ENCODE results near the gene COASY.

COASY gene

DNA sequence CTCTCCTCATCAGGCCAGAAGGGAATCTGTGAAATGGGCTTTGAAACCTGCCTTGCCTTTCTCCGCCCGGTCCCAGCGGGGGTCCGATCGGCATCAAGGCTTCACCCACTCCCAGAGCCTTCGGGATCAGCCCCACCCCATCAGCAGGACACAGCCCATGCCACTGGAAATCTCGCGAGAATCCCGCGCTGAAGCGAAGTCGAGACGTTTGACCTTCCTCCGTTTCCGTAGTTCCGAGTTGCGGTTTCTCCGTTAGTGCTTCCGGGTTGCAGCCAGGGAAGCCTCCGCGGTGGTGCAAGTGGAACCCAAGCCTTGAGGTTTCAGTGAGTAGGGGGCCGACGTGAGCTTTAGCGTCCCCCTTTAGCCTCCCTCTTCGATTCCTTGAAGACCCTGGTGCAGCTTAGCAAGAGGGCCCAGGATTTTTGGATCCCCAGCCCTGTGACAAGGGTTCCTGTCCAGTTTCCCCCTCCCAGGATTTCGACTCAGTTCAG, at the start of gene COASY:
Gene COASY, plus strand, starts transcription at position 252 of the 491 bp plus-strand sequence. CDS start 475 bp downstream, outside the sequence.
- peaks cover 14% of the 10 kb centered on the region for H3K36me3 ChIP-seq (ENCODE audit: control insufficient read depth, low read depth, low read length)
- no peak within 1 kb of the TSS for H3K27ac ChIP-seq (ENCODE audit: low read length)
- H3K4me1 ChIP-seq (ENCODE audit: control insufficient read depth, low read depth, low read length) = peaks cover 7% of the 10 kb centered on the region
- H3K4me3 ChIP-seq (ENCODE audit: low read length) = peak within 1 kb of the TSS; percentile 85
- peak within 1 kb of the TSS; percentile 83 for H3K9ac ChIP-seq (ENCODE audit: low read length)
- no peaks in the 10 kb centered on the region for H3K27me3 ChIP-seq (ENCODE audit: control insufficient read depth, insufficient read depth, low read length)
- no peaks in the 10 kb centered on the region for H3K9me3 ChIP-seq (ENCODE audit: control insufficient read depth, low read depth, low read length)

DNA sequence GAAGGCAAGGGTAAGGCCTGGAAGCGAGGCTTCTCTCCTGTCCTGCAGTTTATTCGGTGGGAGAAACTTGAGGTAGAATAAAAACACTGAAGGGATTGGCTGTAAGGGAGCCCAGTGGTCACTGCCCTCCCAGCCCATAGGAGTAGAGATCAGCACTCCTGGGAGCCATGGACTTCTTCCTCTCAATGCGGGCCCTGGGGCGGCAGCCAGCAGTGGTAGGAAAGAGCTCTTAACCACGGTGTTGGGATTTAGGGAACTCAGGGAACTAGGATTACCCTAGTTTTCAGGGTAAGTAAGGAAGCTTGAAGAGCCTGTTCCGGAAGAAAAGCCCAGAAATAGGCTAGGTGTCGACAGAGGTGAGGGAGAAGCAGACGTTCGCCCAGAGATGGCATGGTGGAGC, 49.7 kb upstream of the COASY start:
- peaks cover 23% of the 10 kb centered on the region for H3K36me3 ChIP-seq (ENCODE audit: control insufficient read depth, low read depth, low read length)
- H3K4me1 ChIP-seq (ENCODE audit: control insufficient read depth, low read depth, low read length) = no peaks in the 10 kb centered on the region
- H3K9ac ChIP-seq (ENCODE audit: low read length) = no peak overlapping the region
- H3K9me3 ChIP-seq (ENCODE audit: control insufficient read depth, low read depth, low read length) = no peaks in the 10 kb centered on the region
- no peak overlapping the region for H3K27ac ChIP-seq (ENCODE audit: low read length)
- H3K4me3 ChIP-seq (ENCODE audit: low read length) = no peak overlapping the region
- H3K27me3 ChIP-seq (ENCODE audit: control insufficient read depth, insufficient read depth, low read length) = no peaks in the 10 kb centered on the region

DNA sequence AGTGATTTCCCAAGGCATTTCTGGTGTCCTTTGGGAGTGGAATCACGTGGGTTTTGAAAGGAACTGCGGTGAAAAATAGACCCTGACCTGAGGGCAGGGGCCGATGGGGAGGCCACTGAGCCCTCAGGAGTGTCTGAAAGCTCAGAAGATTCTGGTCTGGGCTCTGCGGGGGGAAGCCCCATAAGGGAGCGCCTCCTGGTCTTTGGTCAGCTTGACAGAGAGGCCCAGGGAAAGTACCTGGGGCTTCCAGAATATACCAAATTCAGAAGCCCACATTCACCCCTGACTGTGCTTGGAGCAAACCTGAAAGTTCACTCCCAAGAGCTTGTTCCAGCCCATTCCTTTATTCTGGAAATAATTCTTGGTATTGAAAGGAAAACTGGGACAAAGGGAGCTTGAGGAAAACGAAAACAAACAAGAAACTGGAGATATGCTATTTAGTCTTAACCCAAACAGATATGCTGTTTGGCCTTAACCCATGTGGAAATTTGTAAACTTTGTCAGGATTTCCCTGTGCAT, 49.2 kb upstream of the COASY start:
- no peak overlapping the region for H3K27ac ChIP-seq (ENCODE audit: low read length)
- no peak overlapping the region for H3K9ac ChIP-seq (ENCODE audit: low read length)
- no peaks in the 10 kb centered on the region for H3K9me3 ChIP-seq (ENCODE audit: control insufficient read depth, low read depth, low read length)
- no peaks in the 10 kb centered on the region for H3K27me3 ChIP-seq (ENCODE audit: control insufficient read depth, insufficient read depth, low read length)
- H3K4me3 ChIP-seq (ENCODE audit: low read length) = no peak overlapping the region
- peaks cover 18% of the 10 kb centered on the region for H3K36me3 ChIP-seq (ENCODE audit: control insufficient read depth, low read depth, low read length)
- no peaks in the 10 kb centered on the region for H3K4me1 ChIP-seq (ENCODE audit: control insufficient read depth, low read depth, low read length)

DNA sequence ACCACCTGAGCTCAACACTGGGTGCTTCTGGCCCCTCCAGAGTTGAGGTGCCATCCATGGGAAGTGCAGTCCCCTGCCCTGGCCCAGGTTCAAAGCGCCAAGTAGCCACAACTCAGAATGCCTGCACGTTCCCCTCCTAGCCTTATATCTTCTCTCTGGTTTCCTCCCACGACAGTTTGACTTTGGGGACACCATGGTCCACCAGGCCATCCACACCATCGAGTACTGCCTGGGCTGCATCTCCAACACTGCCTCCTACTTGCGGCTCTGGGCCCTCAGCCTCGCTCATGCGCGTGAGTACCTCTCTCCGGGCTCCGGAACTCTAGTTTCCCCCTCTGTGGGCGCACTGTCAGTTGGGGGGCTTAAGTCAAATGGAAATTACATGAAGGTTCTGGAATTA, 48.3 kb upstream of the COASY start:
- Histone ChIP-seq H3K27ac (ENCODE audit: low read length) (no peak overlapping the region), H3K4me1 (ENCODE audit: control insufficient read depth, low read depth, low read length) (no peaks in the 10 kb centered on the region), H3K4me3 (ENCODE audit: low read length) (no peak overlapping the region), H3K9ac (ENCODE audit: low read length) (no peak overlapping the region), H3K36me3 (ENCODE audit: control insufficient read depth, low read depth, low read length) (peaks cover 13% of the 10 kb centered on the region), H3K27me3 (ENCODE audit: control insufficient read depth, insufficient read depth, low read length) (no peaks in the 10 kb centered on the region), H3K9me3 (ENCODE audit: control insufficient read depth, low read depth, low read length) (no peaks in the 10 kb centered on the region)

DNA sequence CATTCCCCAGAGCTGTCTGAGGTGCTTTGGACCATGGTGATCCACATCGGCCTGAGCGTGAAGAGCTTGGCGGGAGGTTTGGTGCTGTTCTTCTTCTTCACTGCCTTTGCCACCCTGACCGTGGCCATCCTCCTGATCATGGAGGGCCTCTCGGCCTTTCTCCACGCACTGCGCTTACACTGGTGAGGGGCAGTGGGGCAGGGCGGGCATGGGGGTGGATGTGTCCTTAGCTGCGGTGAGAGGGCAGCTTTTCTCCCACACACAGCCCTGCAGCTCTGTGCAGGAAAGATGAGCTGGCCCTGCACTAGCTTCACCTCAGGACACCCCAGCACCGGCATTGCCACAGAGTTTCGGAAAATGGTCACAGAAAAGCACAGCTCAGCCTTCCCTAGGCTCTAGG, 47.7 kb upstream of the COASY start:
- no peak overlapping the region for H3K27ac ChIP-seq (ENCODE audit: low read length)
- H3K4me1 ChIP-seq (ENCODE audit: control insufficient read depth, low read depth, low read length) = peaks cover 4% of the 10 kb centered on the region
- H3K36me3 ChIP-seq (ENCODE audit: control insufficient read depth, low read depth, low read length) = peaks cover 8% of the 10 kb centered on the region
- H3K9me3 ChIP-seq (ENCODE audit: control insufficient read depth, low read depth, low read length) = no peaks in the 10 kb centered on the region
- no peak overlapping the region for H3K4me3 ChIP-seq (ENCODE audit: low read length)
- H3K9ac ChIP-seq (ENCODE audit: low read length) = no peak overlapping the region
- no peaks in the 10 kb centered on the region for H3K27me3 ChIP-seq (ENCODE audit: control insufficient read depth, insufficient read depth, low read length)

DNA sequence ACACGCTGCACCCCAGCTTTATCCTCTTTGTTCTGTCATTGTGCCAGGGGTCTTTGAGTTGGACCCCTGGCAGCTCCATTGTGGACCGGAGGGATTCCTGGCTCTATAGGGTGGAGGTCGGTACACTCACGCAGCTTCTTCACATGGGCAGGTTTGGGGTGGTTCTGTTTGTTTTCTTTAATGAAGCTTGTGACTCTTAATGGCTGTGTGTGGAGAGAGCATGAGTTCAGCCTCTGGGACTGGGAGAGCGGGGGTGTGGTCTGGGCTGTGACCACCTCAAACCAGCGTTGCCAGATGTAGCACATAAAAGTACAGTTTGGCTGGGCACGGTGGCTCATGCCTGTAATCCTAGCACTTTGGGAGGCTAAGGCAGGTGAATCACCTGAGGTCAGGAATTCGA, 47.1 kb upstream of the COASY start:
- no peaks in the 10 kb centered on the region for H3K9me3 ChIP-seq (ENCODE audit: control insufficient read depth, low read depth, low read length)
- peaks cover 10% of the 10 kb centered on the region for H3K4me1 ChIP-seq (ENCODE audit: control insufficient read depth, low read depth, low read length)
- no peak overlapping the region for H3K27ac ChIP-seq (ENCODE audit: low read length)
- no peaks in the 10 kb centered on the region for H3K27me3 ChIP-seq (ENCODE audit: control insufficient read depth, insufficient read depth, low read length)
- H3K4me3 ChIP-seq (ENCODE audit: low read length) = no peak overlapping the region
- no peak overlapping the region for H3K9ac ChIP-seq (ENCODE audit: low read length)
- peaks cover 4% of the 10 kb centered on the region for H3K36me3 ChIP-seq (ENCODE audit: control insufficient read depth, low read depth, low read length)

DNA sequence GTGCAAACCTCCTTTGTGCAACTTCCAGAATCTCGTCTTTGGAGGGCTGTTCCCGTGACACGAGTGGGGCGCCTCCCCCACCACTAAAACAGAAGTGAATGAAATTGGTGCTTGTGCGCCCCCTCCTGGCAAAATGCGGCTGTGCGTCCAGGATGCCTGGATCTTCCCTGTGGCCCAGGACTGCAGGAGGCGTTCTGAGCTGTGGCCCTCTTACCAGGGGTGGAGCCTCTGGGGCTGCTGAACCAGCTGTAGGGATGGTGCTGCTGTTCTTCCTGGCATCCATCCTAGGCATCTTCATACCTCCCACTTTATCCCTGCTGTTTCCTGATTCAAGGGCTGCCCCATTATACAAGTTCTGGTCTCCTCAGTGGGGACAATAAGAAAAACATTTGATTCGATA, 44.4 kb upstream of the COASY start:
- H3K4me3 ChIP-seq (ENCODE audit: low read length) = no peak overlapping the region
- no peaks in the 10 kb centered on the region for H3K9me3 ChIP-seq (ENCODE audit: control insufficient read depth, low read depth, low read length)
- H3K27me3 ChIP-seq (ENCODE audit: control insufficient read depth, insufficient read depth, low read length) = no peaks in the 10 kb centered on the region
- no peak overlapping the region for H3K9ac ChIP-seq (ENCODE audit: low read length)
- H3K27ac ChIP-seq (ENCODE audit: low read length) = no peak overlapping the region
- H3K4me1 ChIP-seq (ENCODE audit: control insufficient read depth, low read depth, low read length) = peaks cover 18% of the 10 kb centered on the region
- H3K36me3 ChIP-seq (ENCODE audit: control insufficient read depth, low read depth, low read length) = peaks cover 9% of the 10 kb centered on the region

DNA sequence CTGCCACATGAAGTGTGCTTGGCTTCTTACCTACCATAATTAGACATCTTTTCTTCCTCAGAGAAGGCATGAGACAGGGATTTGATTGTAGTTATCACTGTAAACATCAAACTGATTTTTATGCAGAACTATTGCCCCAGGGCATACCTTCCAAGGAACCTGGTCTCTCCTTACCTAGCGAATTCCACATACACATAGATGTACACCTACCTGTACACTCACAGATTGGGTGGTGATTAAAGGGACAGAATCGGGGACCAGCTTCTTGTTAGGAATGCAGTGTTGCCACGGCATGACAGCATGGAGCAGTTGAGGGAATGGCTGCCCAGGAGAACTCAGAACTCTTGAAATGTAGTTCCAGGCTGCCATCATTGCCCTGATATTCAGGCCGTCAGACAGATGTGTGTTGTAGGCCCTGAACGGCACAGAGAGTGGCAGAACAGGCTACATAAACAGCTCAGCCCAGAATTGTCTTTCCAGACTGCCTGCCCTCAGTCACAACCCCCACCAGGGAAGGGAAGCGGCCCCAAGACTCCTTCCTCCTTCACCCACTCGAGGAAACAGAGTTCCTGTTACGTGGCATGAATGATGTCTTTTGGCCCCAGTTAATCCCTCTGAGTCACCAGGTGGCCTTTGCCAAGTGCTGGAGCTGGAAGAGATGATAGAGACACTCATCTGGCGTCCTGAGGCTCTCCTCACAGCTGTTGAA, 43.7 kb upstream of the COASY start:
- H3K27me3 ChIP-seq (ENCODE audit: control insufficient read depth, insufficient read depth, low read length) = no peaks in the 10 kb centered on the region
- H3K9me3 ChIP-seq (ENCODE audit: control insufficient read depth, low read depth, low read length) = no peaks in the 10 kb centered on the region
- H3K9ac ChIP-seq (ENCODE audit: low read length) = no peak overlapping the region
- H3K4me1 ChIP-seq (ENCODE audit: control insufficient read depth, low read depth, low read length) = peaks cover 18% of the 10 kb centered on the region
- H3K4me3 ChIP-seq (ENCODE audit: low read length) = no peak overlapping the region
- peaks cover 9% of the 10 kb centered on the region for H3K36me3 ChIP-seq (ENCODE audit: control insufficient read depth, low read depth, low read length)
- H3K27ac ChIP-seq (ENCODE audit: low read length) = no peak overlapping the region

DNA sequence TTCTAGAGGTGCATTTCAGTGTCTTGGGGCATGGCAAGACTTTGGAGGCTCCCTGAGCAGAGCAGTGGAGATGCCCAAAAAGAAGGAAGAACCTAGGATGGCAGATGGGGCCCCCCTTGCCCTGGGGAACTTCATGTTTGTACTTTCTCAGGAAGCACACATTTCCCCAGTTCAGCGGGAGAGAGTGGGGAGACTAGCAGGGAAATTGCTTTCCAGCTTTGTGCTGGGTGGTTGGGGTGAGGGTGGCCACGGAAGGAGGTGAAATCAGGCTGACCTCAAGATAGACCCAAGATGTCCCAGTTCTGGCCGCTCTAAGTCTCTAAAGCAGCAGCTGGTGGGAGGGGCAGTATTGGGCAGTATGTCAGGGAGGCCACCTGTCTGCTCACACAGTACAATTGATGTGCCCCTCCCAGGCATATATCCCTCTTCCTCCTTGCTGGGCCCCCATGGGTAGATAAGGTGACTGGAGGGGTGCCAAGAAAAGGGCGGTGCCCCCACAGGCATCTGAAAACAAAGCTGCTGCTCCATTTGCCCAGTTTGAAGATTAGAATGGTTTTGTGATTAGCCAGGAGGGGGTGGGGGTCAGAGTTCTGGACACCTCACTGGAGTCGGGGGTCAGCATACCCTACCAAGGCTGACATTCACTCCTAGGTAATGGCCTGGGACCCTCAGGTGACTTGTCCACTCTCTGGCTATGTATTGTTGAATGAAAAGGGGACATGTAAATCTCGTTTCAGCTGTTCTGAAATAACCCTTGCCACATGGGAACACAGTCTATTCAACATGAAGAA, 43.0 kb upstream of the COASY start:
- Histone ChIP-seq H3K27me3 (ENCODE audit: control insufficient read depth, insufficient read depth, low read length) (no peaks in the 10 kb centered on the region), H3K36me3 (ENCODE audit: control insufficient read depth, low read depth, low read length) (peaks cover 8% of the 10 kb centered on the region), H3K4me3 (ENCODE audit: low read length) (peak overlapping the region; percentile 23), H3K9ac (ENCODE audit: low read length) (no peak overlapping the region), H3K4me1 (ENCODE audit: control insufficient read depth, low read depth, low read length) (peaks cover 18% of the 10 kb centered on the region), H3K27ac (ENCODE audit: low read length) (no peak overlapping the region), H3K9me3 (ENCODE audit: control insufficient read depth, low read depth, low read length) (no peaks in the 10 kb centered on the region)

DNA sequence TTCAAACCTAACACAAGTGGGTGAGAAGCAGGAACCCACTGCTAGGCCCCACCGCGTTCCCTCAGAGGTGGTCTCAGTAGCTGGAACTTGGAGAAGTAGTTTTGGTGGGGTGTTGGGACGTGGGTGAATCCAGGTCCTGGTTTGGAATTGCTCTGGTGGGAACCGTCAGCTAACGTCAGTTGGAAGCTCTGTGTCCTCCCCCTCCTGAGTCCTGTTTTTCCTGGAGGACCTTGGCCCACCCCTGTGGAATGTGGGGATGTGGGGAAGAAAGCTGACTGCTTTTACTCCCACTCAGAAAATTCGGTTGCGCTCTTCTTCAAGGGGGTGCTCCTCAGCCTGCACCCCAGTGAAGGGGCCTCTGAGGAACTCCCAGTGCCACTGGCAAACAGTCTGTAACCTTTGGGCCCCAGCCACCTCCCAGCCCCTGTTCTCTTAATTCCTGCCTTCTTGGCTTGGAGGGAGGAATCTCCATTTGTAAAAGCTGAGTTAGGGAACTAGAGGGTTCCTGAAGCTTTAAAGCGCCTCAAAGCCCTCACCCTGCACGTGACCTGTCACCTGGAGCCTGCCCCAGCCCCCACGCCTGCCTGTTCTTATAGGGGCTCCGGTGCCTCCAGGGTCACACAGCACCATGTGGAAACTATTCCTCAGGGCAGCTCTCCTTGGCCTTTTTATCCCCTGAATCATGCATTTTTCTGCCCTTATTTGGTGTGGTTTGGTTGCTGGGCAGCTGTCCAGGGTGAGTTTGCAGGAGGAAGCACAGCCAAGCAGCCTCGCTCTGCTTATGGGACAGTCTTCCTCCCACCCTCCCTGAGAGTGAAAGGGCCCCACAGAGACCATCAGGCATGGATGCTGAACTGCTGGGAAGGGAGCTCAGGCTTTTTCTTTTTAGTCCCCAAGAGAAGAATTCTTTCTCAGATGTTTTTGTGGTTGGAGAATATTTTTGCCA, 42.1 kb upstream of the COASY start:
- no peaks in the 10 kb centered on the region for H3K9me3 ChIP-seq (ENCODE audit: control insufficient read depth, low read depth, low read length)
- peak overlapping the region; percentile 23 for H3K4me3 ChIP-seq (ENCODE audit: low read length)
- peak overlapping the region; percentile 56 for H3K9ac ChIP-seq (ENCODE audit: low read length)
- peak overlapping the region; percentile 17 for H3K27ac ChIP-seq (ENCODE audit: low read length)
- H3K27me3 ChIP-seq (ENCODE audit: control insufficient read depth, insufficient read depth, low read length) = no peaks in the 10 kb centered on the region
- H3K4me1 ChIP-seq (ENCODE audit: control insufficient read depth, low read depth, low read length) = peaks cover 18% of the 10 kb centered on the region
- H3K36me3 ChIP-seq (ENCODE audit: control insufficient read depth, low read depth, low read length) = peaks cover 5% of the 10 kb centered on the region

DNA sequence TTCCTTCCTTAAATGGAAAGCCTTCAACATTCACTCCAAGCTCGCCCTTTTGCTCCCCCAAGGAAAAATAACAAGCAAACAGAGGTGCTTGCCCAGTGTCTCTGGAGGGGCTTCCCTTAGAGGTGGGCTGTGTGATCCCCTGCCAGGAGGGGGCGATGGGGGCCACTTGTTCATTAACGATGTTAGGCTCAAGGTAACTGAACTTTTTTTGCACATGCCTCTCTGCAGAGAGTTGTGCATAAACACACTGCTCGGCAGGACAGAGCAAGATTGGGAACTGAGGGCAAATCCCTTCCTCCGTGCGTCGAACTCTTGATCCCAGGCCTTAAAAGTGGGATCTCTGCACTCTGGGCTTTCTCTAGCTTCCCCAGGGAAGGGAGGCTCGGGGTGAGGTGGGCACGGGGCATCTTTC, 41.4 kb upstream of the COASY start:
- Histone ChIP-seq H3K9me3 (ENCODE audit: control insufficient read depth, low read depth, low read length) (no peaks in the 10 kb centered on the region), H3K4me1 (ENCODE audit: control insufficient read depth, low read depth, low read length) (peaks cover 18% of the 10 kb centered on the region), H3K27ac (ENCODE audit: low read length) (peak overlapping the region; percentile 5), H3K36me3 (ENCODE audit: control insufficient read depth, low read depth, low read length) (peaks cover 5% of the 10 kb centered on the region), H3K9ac (ENCODE audit: low read length) (peak overlapping the region; percentile 56), H3K4me3 (ENCODE audit: low read length) (no peak overlapping the region), H3K27me3 (ENCODE audit: control insufficient read depth, insufficient read depth, low read length) (no peaks in the 10 kb centered on the region)
